GM23338 (cell line): ENCODE measurements around the gene EXOC2. TPM values are rescaled to one million over a fixed set of nuclear protein-coding genes. Genes with fewer than 3 reads are reported as not detected.

Experiments used
- ATAC-seq: fragments of 200-7000 bp; cut with Tn5 transposase; 3 replicates; pipeline ENCODE4 v1.9.1; 2020
- DNase-seq: peaks from one replicate; pipeline ENCODE4 v3.0.0-alpha.2; 2015; ENCODE audit warnings: low spot score
- H2AFZ ChIP-seq: fragments of 200-600 bp; sonication (generic); 2 replicates; pipeline ENCODE4 v1.8.0; 2016; ENCODE audit warnings: antibody characterized with exemption, mild to moderate bottlenecking, moderate library complexity
- H3F3A ChIP-seq: fragments of 200-600 bp; sonication (generic); replicated peaks from 2 replicates; pipeline ENCODE4 v1.8.0; 2017; ENCODE audit warnings: antibody characterized with exemption, mixed run types, low read depth
- H3K27ac ChIP-seq: fragments of 200-600 bp; sonication (generic); 2 replicates; pipeline ENCODE4 v1.6.1; 2016; ENCODE audit warnings: low read depth
- H3K27me3 ChIP-seq: fragments of 200-600 bp; sonication (generic); 2 replicates; pipeline ENCODE4 v1.8.0; 2016; ENCODE audit warnings: mild to moderate bottlenecking, mixed run types, moderate library complexity; ENCODE audit not compliant: insufficient read depth
- H3K36me3 ChIP-seq: fragments of 200-600 bp; sonication (generic); 2 replicates; pipeline ENCODE4 v1.8.0; 2016; ENCODE audit warnings: mild to moderate bottlenecking; ENCODE audit not compliant: insufficient read depth
- H3K4me1 ChIP-seq: fragments of 200-600 bp; sonication (generic); 2 replicates; pipeline ENCODE4 v1.8.0; 2016; ENCODE audit warnings: mild to moderate bottlenecking, moderate library complexity; ENCODE audit not compliant: insufficient read depth
- H3K4me2 ChIP-seq: fragments of 200-600 bp; sonication (generic); 2 replicates; pipeline ENCODE4 v1.7.1; 2017; ENCODE audit warnings: mixed run types
- H3K4me3 ChIP-seq: fragments of 200-600 bp; sonication (generic); 2 replicates; pipeline ENCODE4 v1.6.1; 2016; ENCODE audit warnings: mixed run types
- H3K79me2 ChIP-seq: fragments of 200-600 bp; sonication (generic); replicated peaks from 2 replicates; pipeline ENCODE4 v1.8.0; 2017; ENCODE audit warnings: mild to moderate bottlenecking; ENCODE audit not compliant: insufficient read depth
- H3K9me2 ChIP-seq: fragments of 200-600 bp; sonication (generic); 2 replicates; pipeline ENCODE4 v1.8.0; 2017; ENCODE audit not compliant: insufficient read depth
- H4K20me1 ChIP-seq: fragments of 200-600 bp; sonication (generic); replicated peaks from 2 replicates; pipeline ENCODE4 v1.8.0; 2017; ENCODE audit warnings: mild to moderate bottlenecking; ENCODE audit not compliant: insufficient read depth
- H3K27ac Mint-ChIP-seq: 2 replicates; pipeline ENCODE4 v1.8.0; 2020; ENCODE audit warnings: inconsistent platforms, mild to moderate bottlenecking, moderate library complexity, mixed read lengths
- H3K27me3 Mint-ChIP-seq: 3 replicates; pipeline ENCODE4 v1.8.0; 2022; ENCODE audit warnings: low read depth, mild to moderate bottlenecking, moderate library complexity, mixed read lengths, inconsistent platforms; ENCODE audit not compliant: insufficient read depth, poor library complexity
- H3K36me3 Mint-ChIP-seq: 3 replicates; pipeline ENCODE4 v1.8.0; 2021; ENCODE audit warnings: low read depth, mild to moderate bottlenecking, inconsistent platforms, moderate library complexity, mixed read lengths
- H3K4me1 Mint-ChIP-seq: 3 replicates; pipeline ENCODE4 v1.8.0; 2020; ENCODE audit warnings: mild to moderate bottlenecking, inconsistent platforms, mixed read lengths
- H3K4me3 Mint-ChIP-seq: 3 replicates; pipeline ENCODE4 v1.8.0; 2021; ENCODE audit warnings: moderate library complexity, mild to moderate bottlenecking, inconsistent platforms, mixed read lengths
- H3K9me3 Mint-ChIP-seq: 3 replicates; pipeline ENCODE4 v1.8.0; 2020; ENCODE audit warnings: moderate library complexity, mild to moderate bottlenecking, inconsistent platforms, mixed read lengths
- CREB1 ChIP-seq: fragments of 250-450 bp; sonication (Bioruptor Pico); IDR thresholded peaks from 2 replicates; pipeline ENCODE4 v1.5.0; 2020; ENCODE audit warnings: low read depth, mild to moderate bottlenecking, moderate library complexity
- EZH2 ChIP-seq: fragments of 200-600 bp; sonication (generic); IDR thresholded peaks from one replicate; pipeline ENCODE4 v1.8.0; 2017; ENCODE audit warnings: antibody characterized with exemption, mild to moderate bottlenecking, low read depth; ENCODE audit not compliant: unreplicated experiment
- EZH2phosphoT487 ChIP-seq: fragments of 200-600 bp; sonication (generic); IDR thresholded peaks from one replicate; pipeline ENCODE4 v1.8.1; 2018; ENCODE audit warnings: antibody characterized with exemption; ENCODE audit not compliant: unreplicated experiment
- JUNB ChIP-seq: IDR thresholded peaks from one replicate; pipeline ENCODE4 v1.6.1; 2016; ENCODE audit warnings: antibody characterized with exemption; ENCODE audit not compliant: unreplicated experiment
- NANOG ChIP-seq: IDR thresholded peaks from 2 replicates; pipeline ENCODE4 v1.6.1; 2016; ENCODE audit warnings: antibody characterized with exemption, borderline replicate concordance
- POLR2AphosphoS5 ChIP-seq: IDR thresholded peaks from 2 replicates; pipeline ENCODE4 v1.6.1; 2016; ENCODE audit warnings: antibody characterized with exemption, low read depth
- STAT1 ChIP-seq: IDR thresholded peaks from one replicate; pipeline ENCODE4 v1.6.1; 2016; ENCODE audit warnings: antibody characterized with exemption; ENCODE audit not compliant: unreplicated experiment
- ZNF114 ChIP-seq: fragments of 250-450 bp; sonication (Bioruptor Pico); IDR thresholded peaks from 2 replicates; pipeline ENCODE4 v1.5.0; 2020; ENCODE audit warnings: mild to moderate bottlenecking, moderate library complexity
- ZNF331 ChIP-seq: fragments of 250-450 bp; sonication (Bioruptor Pico); IDR thresholded peaks from 2 replicates; pipeline ENCODE4 v1.5.0; 2020; ENCODE audit warnings: low read depth, mild to moderate bottlenecking, moderate library complexity
- polyA plus RNA-seq: library from polyadenylated mRNA; unstranded; fragments of >200 nt; fragmentation: Nextera tagmentation; extraction: Ambion mirVana; gene quantifications from 2 replicates; pipeline ENCODE4 v1.2.1, GENCODE V29; 2016
- total RNA-seq: library from RNA; depleted of rRNA; stranded (reverse); fragments of >200 nt; shearing (Covaris generic); gene quantifications from 2 replicates; pipeline ENCODE4 v1.2.3, GENCODE V29; 2014
- TF ChIP-seq, protein P1 (sequence below), 2 experiments: fragments of 200-600 bp in 1 of 2; sonication (generic) in 1 of 2; conservative IDR thresholded peaks; 2 replicates each; pipeline versions ENCODE4 v1.5.1 to v1.6.1; 2016 to 2017; ENCODE audit warnings: antibody characterized with exemption in 2 of 2, low read depth in 2 of 2, mild to moderate bottlenecking in 2 of 2, moderate library complexity in 1 of 2
- TF ChIP-seq, protein P2 (sequence below): fragments of 250-450 bp; sonication (Bioruptor Pico); IDR thresholded peaks from 2 replicates; pipeline ENCODE4 v1.5.0; 2020; ENCODE audit warnings: mild to moderate bottlenecking, moderate library complexity

The EXOC2 gene
- total and polyA plus RNA-seq, 2 experiments from 2014 or later: 28.7 to 93.6 TPM

DNA sequence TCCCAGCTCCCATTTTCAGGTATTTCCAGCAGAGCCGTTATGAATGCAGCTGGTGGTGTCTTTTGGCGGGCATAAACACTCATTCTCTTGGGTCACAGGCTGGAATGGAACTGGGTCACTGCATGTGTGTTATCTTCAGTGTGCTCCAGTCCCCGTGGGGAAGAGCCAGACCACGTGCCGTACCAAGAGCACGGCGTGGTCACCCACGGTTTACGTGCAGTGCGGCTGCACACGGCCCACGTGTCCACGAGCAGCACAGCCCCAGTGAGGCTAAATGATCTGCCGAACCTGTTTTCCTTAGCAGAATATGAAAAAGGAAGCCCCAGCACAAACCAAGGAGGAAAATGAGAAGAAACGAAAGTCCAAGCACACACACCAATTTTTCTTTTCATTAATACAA, 179.9 kb downstream of the EXOC2 start:
- H2AFZ ChIP-seq: no peak overlapping the region
- H3K79me2 ChIP-seq: no peaks in the 10 kb centered on the region
- no peak for ATAC-seq
- Mint-ChIP-seq H3K27me3 (no peaks in the 10 kb centered on the region), H3K4me3 (no peak overlapping the region), H3K36me3 (peaks cover 2% of the 10 kb centered on the region; the same call in 2 of the 3 replicates), H3K4me1 (peaks cover 24% of the 10 kb centered on the region), H3K9me3 (peaks cover 2% of the 10 kb centered on the region; the same call in 1 of the 3 replicates), H3K27ac (no peak overlapping the region)
- no peak overlapping the region for H3K4me2 ChIP-seq
- TF ChIP-seq, protein P1, sequence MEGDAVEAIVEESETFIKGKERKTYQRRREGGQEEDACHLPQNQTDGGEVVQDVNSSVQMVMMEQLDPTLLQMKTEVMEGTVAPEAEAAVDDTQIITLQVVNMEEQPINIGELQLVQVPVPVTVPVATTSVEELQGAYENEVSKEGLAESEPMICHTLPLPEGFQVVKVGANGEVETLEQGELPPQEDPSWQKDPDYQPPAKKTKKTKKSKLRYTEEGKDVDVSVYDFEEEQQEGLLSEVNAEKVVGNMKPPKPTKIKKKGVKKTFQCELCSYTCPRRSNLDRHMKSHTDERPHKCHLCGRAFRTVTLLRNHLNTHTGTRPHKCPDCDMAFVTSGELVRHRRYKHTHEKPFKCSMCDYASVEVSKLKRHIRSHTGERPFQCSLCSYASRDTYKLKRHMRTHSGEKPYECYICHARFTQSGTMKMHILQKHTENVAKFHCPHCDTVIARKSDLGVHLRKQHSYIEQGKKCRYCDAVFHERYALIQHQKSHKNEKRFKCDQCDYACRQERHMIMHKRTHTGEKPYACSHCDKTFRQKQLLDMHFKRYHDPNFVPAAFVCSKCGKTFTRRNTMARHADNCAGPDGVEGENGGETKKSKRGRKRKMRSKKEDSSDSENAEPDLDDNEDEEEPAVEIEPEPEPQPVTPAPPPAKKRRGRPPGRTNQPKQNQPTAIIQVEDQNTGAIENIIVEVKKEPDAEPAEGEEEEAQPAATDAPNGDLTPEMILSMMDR (conservative IDR thresholded peaks at IDR 0.05; ENCODE audit: low read depth in 2 of 2): no peak
- TF ChIP-seq EZH2: no peak
- no peak for TF ChIP-seq CREB1 (CRISPR knock-in tag)
- no peak for TF ChIP-seq NANOG
- no peak overlapping the region for H3K4me3 ChIP-seq
- H3K36me3 ChIP-seq: peaks cover 7% of the 10 kb centered on the region; the same call in 1 of the 2 replicates
- no peaks in the 10 kb centered on the region for H3F3A ChIP-seq
- H3K4me1 ChIP-seq: peaks cover 15% of the 10 kb centered on the region
- H4K20me1 ChIP-seq: peaks cover 12% of the 10 kb centered on the region; the same call in 1 of the 2 replicates
- DNase-seq: no peak
- no peak overlapping the region for H3K27ac ChIP-seq
- no peaks in the 10 kb centered on the region for H3K9me2 ChIP-seq
- no peaks in the 10 kb centered on the region for H3K27me3 ChIP-seq

DNA sequence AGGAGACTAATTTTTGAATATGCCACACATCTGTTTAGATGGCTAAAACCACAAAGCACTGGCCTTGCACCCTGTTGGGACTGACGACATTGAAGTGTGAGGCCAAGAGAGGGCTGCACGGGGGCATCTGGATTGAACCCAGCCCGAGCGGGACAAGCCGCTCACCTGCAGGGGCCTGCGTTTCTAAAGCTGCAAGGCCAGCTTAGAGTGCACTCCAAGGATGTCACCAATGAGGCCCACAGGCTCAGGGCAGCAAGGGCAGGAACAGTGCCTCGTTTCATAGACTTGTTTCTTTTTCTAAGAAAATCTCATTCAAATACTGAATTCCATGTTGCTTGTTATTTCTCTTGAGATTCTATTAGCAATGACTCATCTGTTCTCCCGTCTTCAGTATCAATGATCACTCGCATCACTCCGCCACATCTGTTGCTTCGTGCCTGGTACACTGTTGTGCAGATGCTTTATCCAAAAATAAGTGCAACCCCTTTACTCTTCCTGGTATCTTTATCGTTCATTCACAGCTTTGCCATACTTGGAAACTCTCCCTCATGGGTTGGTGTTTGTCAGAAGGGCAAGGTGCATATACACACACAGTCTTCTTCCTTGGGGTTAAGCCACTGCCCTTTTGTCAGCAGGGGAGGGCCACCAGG, 181.3 kb downstream of the EXOC2 start:
- H3K27me3 ChIP-seq: no peaks in the 10 kb centered on the region
- Mint-ChIP-seq H3K27me3 (no peaks in the 10 kb centered on the region), H3K4me3 (no peak overlapping the region), H3K36me3 (no peaks in the 10 kb centered on the region), H3K4me1 (peaks cover 24% of the 10 kb centered on the region), H3K27ac (no peak overlapping the region), H3K9me3 (no peaks in the 10 kb centered on the region)
- ATAC-seq: peak; percentile 15; the same call in 2 of the 3 replicates
- H2AFZ ChIP-seq: no peak overlapping the region
- H3K4me3 ChIP-seq: no peak overlapping the region
- H4K20me1 ChIP-seq: peaks cover 8% of the 10 kb centered on the region; the same call in 1 of the 2 replicates
- no peaks in the 10 kb centered on the region for H3F3A ChIP-seq
- no peaks in the 10 kb centered on the region for H3K79me2 ChIP-seq
- no peak overlapping the region for H3K4me2 ChIP-seq
- H3K4me1 ChIP-seq: peaks cover 15% of the 10 kb centered on the region
- H3K9me2 ChIP-seq: no peaks in the 10 kb centered on the region
- H3K36me3 ChIP-seq: peaks cover 7% of the 10 kb centered on the region; the same call in 1 of the 2 replicates
- H3K27ac ChIP-seq: peak overlapping the region; percentile 29; the same call in 1 of the 2 replicates
- DNase-seq: no peak
- no peak for TF ChIP-seq CREB1 (CRISPR knock-in tag)
- no peak for TF ChIP-seq JUNB
- TF ChIP-seq EZH2: no peak
- TF ChIP-seq EZH2phosphoT487: no peak
- TF ChIP-seq, protein P1 (conservative IDR thresholded peaks at IDR 0.05; ENCODE audit: low read depth in 2 of 2): no peak
- TF ChIP-seq POLR2AphosphoS5: no peak
- TF ChIP-seq, protein P2, sequence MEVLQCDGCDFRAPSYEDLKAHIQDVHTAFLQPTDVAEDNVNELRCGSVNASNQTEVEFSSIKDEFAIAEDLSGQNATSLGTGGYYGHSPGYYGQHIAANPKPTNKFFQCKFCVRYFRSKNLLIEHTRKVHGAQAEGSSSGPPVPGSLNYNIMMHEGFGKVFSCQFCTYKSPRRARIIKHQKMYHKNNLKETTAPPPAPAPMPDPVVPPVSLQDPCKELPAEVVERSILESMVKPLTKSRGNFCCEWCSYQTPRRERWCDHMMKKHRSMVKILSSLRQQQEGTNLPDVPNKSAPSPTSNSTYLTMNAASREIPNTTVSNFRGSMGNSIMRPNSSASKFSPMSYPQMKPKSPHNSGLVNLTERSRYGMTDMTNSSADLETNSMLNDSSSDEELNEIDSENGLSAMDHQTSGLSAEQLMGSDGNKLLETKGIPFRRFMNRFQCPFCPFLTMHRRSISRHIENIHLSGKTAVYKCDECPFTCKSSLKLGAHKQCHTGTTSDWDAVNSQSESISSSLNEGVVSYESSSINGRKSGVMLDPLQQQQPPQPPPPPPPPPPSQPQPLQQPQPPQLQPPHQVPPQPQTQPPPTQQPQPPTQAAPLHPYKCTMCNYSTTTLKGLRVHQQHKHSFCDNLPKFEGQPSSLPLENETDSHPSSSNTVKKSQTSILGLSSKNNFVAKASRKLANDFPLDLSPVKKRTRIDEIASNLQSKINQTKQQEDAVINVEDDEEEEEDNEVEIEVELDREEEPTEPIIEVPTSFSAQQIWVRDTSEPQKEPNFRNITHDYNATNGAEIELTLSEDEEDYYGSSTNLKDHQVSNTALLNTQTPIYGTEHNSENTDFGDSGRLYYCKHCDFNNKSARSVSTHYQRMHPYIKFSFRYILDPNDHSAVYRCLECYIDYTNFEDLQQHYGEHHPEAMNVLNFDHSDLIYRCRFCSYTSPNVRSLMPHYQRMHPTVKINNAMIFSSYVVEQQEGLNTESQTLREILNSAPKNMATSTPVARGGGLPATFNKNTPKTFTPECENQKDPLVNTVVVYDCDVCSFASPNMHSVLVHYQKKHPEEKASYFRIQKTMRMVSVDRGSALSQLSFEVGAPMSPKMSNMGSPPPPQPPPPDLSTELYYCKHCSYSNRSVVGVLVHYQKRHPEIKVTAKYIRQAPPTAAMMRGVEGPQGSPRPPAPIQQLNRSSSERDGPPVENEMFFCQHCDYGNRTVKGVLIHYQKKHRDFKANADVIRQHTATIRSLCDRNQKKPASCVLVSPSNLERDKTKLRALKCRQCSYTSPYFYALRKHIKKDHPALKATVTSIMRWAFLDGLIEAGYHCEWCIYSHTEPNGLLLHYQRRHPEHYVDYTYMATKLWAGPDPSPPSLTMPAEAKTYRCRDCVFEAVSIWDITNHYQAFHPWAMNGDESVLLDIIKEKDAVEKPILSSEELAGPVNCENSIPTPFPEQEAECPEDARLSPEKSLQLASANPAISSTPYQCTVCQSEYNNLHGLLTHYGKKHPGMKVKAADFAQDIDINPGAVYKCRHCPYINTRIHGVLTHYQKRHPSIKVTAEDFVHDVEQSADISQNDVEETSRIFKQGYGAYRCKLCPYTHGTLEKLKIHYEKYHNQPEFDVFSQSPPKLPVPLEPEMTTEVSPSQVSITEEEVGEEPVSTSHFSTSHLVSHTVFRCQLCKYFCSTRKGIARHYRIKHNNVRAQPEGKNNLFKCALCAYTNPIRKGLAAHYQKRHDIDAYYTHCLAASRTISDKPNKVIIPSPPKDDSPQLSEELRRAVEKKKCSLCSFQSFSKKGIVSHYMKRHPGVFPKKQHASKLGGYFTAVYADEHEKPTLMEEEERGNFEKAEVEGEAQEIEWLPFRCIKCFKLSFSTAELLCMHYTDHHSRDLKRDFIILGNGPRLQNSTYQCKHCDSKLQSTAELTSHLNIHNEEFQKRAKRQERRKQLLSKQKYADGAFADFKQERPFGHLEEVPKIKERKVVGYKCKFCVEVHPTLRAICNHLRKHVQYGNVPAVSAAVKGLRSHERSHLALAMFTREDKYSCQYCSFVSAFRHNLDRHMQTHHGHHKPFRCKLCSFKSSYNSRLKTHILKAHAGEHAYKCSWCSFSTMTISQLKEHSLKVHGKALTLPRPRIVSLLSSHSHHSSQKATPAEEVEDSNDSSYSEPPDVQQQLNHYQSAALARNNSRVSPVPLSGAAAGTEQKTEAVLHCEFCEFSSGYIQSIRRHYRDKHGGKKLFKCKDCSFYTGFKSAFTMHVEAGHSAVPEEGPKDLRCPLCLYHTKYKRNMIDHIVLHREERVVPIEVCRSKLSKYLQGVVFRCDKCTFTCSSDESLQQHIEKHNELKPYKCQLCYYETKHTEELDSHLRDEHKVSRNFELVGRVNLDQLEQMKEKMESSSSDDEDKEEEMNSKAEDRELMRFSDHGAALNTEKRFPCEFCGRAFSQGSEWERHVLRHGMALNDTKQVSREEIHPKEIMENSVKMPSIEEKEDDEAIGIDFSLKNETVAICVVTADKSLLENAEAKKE: no peak
- TF ChIP-seq ZNF114 (CRISPR knock-in tag): no peak
- no peak for TF ChIP-seq ZNF331 (CRISPR knock-in tag)
- TF ChIP-seq NANOG: no peak
- TF ChIP-seq STAT1: no peak
